Left forelimb (tissue), 1 donor: ENCODE results near the gene PRDM16.
A peak's percentile ranks its signal among the peaks of the same experiment; 100 is the strongest.

Experiments
- DNase-seq: peaks from one replicate; pipeline ENCODE4 v3.0.0-alpha.2; 2018; ENCODE audit warnings: low spot score

Gene PRDM16

GRCh38 chr1:3183411-3183810 is 114.4 kb downstream of the PRDM16 start:
- DNase-seq: no peak

- DNase-seq: no peak
These were observed 114.8 kb downstream of the PRDM16 start for GRCh38 chr1:3183813-3184212.

GRCh38 chr1:3184666-3185065 is 115.7 kb downstream of the PRDM16 start:
- DNase-seq: no peak

- no peak for DNase-seq
These were observed 117.0 kb downstream of the PRDM16 start for GRCh38 chr1:3185896-3186525.

- DNase-seq: peak; percentile 73
These were observed 117.5 kb downstream of the PRDM16 start for GRCh38 chr1:3186526-3186921.

- no peak for DNase-seq
These were observed 118.6 kb downstream of the PRDM16 start for GRCh38 chr1:3187415-3188149.

- DNase-seq: no peak
These were observed 119.4 kb downstream of the PRDM16 start for GRCh38 chr1:3188150-3188971.

- no peak for DNase-seq
These were observed 121.4 kb downstream of the PRDM16 start for GRCh38 chr1:3190256-3191041.

GRCh38 chr1:3192361-3192760 is 123.4 kb downstream of the PRDM16 start:
- no peak for DNase-seq

- no peak for DNase-seq
These were observed 123.8 kb downstream of the PRDM16 start for GRCh38 chr1:3192825-3193224.

- no peak for DNase-seq
These were observed 124.8 kb downstream of the PRDM16 start for GRCh38 chr1:3193811-3194210.

GRCh38 chr1:3194760-3195479 is 125.9 kb downstream of the PRDM16 start:
- DNase-seq: no peak

- DNase-seq: no peak
These were observed 126.4 kb downstream of the PRDM16 start for GRCh38 chr1:3195480-3195815.

GRCh38 chr1:3195966-3196515 is 127.0 kb downstream of the PRDM16 start:
- no peak for DNase-seq

GRCh38 chr1:3196577-3197245 is 127.7 kb downstream of the PRDM16 start:
- DNase-seq: no peak

- no peak for DNase-seq
These were observed 128.8 kb downstream of the PRDM16 start for GRCh38 chr1:3197781-3198316.

- no peak for DNase-seq
These were observed 129.6 kb downstream of the PRDM16 start for GRCh38 chr1:3198371-3199271.

- DNase-seq: no peak
These were observed 135.7 kb downstream of the PRDM16 start for GRCh38 chr1:3204725-3205124.

- no peak for DNase-seq
These were observed 136.8 kb downstream of the PRDM16 start for GRCh38 chr1:3205815-3206214.
